SK-N-MC (cell line): ENCODE results near the gene DNAJC5G.

Experiments used
- EZH2 ChIP-seq: fragments of 200-600 bp; sonication (generic); IDR thresholded peaks from one replicate; pipeline ENCODE4 v1.6.1; 2017; ENCODE audit warnings: antibody characterized with exemption
- POLR2AphosphoS5 ChIP-seq: IDR thresholded peaks from 2 replicates; pipeline ENCODE4 v1.6.1; 2012; ENCODE audit warnings: mild to moderate bottlenecking, low read depth, low read length, borderline replicate concordance

DNA sequence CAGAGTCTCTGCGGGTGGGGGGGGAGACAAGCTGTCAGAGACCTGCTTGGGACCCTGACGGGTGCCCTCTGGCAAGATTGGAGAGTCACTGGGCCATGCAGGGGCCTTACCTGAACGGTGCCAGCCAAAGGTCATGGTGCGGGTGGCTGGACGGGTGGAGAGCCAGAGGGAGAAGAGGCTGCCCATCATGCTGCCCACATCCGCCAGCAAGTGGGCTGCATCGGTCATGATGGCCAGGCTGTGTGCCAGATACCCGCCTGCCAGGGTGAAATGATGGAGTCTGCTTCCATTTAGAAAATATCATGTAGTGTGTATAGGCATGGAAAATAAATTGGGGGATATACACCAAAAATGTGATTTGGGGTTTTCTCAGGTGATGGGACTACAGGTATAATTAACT is 17.2 kb upstream of the DNAJC5G start:
- no peak for TF ChIP-seq EZH2
- no peak for TF ChIP-seq POLR2AphosphoS5
